NCI-H1048 (cell line): ENCODE measurements around the gene GSTO2.

Experiments
- DNase-seq: peaks from one replicate; lab custom pipeline; 2025; lab: John Stamatoyannopoulos, UW

Gene GSTO2

GRCh38 chr10:104326991-104327610, 58.1 kb downstream of the GSTO2 start:
- DNase-seq = no peak

DNA sequence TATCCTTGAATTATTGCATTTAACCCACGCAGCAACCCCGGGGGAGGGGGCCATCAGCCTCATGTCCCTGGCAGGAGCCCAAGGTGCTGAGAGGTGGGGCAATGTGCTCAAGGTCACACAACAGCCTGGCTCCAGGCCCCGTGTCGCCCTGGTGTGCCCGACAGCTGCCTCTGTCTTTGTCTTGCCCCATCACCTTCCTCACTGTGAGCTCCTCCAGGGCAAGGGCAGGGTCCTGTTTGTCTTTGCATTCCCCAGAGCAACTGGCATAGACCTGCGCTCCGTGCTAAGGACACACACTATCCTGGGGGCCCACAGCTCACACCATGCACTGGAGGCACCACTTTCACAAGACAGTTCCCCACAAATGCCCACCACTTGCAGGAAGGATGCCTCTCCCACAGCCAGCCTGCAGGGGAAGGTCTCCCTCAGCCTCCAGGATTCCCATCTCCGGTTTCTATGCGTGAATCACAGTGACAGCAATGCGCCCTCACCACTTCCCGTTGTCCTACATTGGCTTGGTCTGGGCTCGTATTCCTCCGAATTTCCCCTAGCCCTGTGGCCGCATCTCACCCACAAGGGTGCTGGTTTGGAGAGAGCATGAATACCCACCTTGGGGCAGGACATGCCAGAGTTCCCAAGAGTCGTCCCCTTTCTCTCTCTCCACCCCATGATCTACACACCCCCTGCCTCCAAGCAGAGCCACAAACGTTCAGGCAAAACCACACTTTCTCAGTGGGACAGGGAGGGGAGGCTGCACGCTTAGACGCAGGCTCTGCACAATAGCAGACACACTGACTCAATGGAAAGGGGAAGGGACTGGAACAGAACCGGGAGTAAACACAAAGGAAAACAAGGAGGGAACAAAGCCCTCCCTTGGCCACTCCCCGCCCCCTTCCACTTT, 59.0 kb downstream of the GSTO2 start:
- no peak for DNase-seq

DNA sequence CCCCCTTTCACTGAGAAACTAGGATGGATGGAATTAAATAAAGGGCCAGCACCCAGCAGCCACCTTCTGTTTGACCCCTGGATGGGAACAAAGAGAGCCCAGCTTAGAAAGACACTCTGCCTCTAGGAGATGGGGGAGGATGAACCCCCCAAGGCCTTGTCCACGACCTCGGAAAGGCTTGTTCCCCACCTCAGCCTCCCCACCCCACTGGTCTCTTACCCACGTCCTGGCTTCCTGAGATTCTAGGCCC, 59.6 kb downstream of the GSTO2 start:
- no peak for DNase-seq

DNA sequence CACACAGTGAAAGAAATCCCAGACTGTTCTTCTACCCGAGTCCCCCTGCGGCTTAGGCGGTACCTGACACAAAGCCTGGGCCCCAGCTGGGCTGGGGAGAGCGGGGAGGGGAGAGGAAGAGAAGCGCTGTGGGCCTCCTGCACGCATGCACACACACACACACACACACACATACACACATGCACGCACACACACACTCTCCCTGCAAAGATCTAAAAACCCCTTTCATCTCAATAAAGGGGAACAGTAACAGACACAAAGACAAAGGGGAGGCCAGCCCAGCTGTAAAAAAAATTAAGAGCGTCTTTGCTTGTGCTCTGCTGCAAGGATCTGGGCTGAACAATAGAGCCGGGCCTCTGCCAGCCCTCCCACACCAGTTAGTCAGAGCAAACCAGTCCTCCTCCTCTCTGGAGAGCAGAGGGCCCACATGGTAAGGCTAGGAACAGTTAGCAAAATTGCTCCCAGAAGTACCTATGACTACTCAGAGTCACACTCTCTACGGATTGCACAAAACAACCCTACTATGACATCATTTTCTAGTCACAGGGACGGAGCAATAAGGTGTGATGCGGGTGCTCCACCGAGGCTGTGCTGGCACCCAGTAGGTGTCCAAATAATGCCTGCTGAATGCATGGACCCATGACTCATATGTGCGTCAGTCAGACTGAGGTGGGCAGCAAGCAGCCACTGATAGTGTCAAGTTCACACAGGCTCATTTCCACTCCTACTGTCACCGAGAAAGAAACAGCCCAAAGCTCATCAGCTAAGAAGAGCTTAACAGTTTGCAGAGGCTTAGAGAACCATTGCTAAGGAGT, 60.1 kb downstream of the GSTO2 start:
- DNase-seq = no peak

GRCh38 chr10:104329735-104330134, 60.8 kb downstream of the GSTO2 start:
- DNase-seq = no peak

- no peak for DNase-seq
Measured at GRCh38 chr10:104330168-104331110, 61.5 kb downstream of the GSTO2 start.

GRCh38 chr10:104331208-104331838, 62.3 kb downstream of the GSTO2 start:
- DNase-seq = no peak

- DNase-seq = no peak
Measured at GRCh38 chr10:104332243-104333031, 63.5 kb downstream of the GSTO2 start.

- no peak for DNase-seq
Measured at GRCh38 chr10:104333032-104333727, 64.2 kb downstream of the GSTO2 start.

DNA sequence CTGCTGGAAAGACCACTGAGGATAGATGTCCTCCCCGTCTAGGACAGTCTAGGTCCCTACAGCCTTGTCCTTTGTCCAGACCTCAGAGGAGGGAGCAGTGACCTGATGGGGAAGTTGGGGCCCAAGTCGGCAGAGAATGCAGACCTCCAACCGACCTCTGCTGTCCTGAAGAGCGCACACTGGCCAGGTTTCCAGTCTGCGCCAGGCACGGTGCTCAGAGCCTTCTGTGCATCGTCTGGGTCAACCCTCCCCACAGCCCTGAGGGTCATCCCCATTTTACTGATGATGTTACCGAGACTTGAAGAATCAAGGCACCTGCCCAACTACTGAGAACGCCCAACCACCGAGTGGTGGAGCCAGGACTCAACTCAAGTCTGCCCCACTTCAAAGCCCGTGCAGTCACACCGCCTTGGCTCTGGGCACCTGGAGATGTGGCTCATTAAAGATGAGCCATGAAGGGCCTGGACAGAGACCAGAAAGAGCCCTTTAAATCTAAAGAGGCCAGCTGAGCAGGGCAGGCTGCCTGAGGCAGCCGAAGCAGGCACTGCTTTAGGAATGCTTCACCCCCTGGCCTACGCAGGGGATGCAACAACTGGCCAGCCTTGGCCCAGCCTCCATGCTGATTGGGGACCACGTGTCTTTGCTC, 64.9 kb downstream of the GSTO2 start:
- no peak for DNase-seq

DNA sequence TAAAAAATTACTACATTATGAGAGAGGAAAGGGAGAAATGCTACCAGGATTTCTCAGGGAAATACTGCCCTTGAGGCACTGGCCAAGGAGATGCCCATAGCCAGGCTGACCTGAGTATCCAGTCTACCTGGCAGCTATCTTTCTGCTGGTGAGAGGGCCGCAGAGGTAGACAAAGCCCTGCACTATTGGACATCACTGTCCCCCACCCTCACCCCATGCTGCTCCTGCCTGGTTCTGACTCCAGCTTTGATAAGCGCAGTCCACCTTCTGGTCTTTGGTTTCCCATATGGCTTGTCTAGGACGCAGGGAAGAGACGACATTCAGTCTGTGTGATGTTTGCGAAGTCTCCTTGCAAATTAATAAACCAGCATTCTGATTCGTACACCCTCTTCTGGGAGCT, 65.6 kb downstream of the GSTO2 start:
- DNase-seq = no peak

- no peak for DNase-seq
Measured at GRCh38 chr10:104334965-104335650, 66.1 kb downstream of the GSTO2 start.

DNA sequence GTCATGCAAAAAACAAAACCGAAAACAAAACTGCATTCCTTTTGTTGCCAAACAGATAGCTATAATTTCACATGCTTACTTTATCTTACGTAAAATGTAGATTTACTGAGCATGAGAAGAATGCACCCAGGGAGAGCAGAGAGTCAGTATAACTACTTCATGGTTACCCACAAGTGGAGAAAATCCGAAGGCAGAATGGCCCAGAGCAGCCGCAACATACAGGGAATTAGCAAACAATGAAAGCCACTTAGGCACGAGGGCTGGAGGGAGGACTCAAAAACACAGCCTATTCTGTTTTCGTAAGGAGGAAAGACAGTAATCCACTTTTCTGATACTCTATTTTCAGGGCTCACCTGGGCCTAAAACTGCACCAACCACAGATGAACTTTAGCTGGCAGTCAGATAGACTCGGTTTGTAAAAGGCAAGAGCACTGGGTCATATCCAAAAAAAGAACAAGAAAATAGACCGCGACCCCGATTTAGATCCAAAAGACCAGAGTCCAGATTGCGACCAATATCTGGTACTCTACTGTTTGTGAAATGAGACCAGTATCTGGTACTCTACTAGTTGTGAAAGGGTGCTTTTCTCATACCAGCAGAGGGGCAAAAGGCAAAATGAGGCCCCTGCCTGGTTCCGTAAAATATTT, 68.0 kb downstream of the GSTO2 start:
- no peak for DNase-seq

DNA sequence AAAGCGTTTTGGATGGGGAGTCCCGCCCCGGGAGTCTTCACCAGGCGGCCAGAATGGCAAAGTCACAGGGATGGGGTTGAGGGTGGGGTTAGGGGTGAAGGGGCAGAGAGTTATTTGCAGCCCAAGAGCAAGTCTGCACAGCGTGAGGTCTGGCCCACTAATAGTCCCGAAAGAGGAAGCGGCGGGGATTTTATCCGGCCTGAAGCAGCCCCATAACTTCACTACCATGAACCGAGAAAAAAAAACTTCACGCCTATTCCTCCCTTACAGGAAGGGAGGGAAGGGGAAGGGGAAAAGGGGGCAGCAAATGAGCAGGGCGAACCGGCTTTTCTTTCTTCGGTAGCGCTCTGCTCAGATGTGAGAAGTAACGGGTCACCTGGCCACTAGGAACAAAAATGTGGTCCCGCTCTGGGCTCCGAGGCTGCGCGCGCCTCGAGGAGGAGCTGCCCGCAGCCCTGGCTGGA, 68.6 kb downstream of the GSTO2 start:
- no peak for DNase-seq

DNA sequence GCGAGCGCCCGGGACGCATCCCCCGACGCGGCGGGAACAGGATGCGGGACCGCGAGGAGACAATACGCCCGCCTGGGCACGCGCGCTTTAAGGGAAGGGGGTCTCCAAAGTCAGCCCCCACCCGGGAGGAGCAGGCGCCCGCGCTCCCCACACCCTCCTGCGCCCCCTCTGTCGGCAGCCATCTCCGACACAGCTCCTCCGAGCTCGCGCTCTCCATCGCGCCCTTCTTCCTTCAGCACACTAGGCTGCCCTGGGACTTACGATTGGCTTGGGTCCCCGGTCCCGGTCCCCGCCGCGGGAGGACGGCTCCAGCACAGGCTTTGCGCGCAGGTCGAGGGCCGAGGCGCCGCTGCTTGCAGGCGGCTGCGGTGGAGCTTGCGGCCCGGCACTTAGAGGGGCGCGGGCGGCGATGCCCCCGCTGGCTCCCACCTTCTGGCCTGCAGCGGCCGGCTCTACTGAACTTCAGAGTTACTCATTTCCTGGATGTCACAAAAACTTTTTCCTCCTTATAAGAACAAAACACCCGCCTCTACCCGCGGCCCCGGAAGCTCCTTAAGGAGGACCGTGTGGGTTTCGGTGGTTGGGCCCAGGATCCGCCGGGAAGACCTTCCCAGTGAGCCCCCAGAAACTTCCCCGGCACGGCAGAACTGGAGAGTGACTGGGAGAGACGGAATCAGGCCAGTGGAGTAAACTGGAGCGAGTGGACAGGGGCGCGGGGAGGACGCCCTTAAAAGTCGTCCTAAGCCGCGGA, 69.2 kb downstream of the GSTO2 start, which contains the start of gene ITPRIP:
Gene ITPRIP, minus strand, starts transcription at position 481 of the 751 bp plus-strand sequence. CDS start 22,414 bp downstream, outside the sequence.
- DNase-seq = no peak

GRCh38 chr10:104339469-104340110, 70.6 kb downstream of the GSTO2 start:
- no peak for DNase-seq

DNA sequence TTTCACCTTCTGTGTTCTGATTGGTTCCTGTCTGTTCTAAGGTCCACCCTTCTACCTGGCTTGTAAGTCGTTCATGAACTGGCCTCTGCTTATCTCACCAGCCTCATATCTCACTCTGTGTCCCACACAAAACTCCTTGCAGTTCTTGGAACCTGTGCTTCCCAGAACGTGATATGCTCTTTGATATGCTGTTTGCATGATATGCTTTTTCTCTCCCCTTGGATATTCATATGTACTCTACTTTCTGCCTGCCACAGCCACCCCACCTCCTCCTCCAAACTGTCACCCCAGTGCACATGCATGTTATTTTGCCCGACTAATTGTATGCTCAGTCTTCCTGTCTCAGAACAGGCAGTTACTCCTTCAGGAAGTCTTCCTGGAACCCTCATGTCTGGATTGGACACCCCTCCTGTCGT, 71.1 kb downstream of the GSTO2 start:
- DNase-seq = no peak
